Activated naive CD8-positive, alpha-beta T cell treated with anti-CD3 and anti-CD28 coated beads for 36 hours (primary cell): ENCODE measurements around the gene TACR1. TPM values are rescaled to one million over a fixed set of nuclear protein-coding genes. Genes with fewer than 3 reads are reported as not detected.
A peak's percentile ranks its signal among the peaks of the same experiment; 100 is the strongest.
"Not testable (repeated sequence)": the region's sequence is repeated elsewhere in the genome, so short reads cannot be mapped to it uniquely, and the experiment has no call there.

Experiments
- DNase-seq: peaks from one replicate; pipeline ENCODE4 v3.0.0; 2021
- H3K27ac Mint-ChIP-seq: one replicate; pipeline ENCODE4 v1.8.0; 2022; ENCODE audit warnings: mild to moderate bottlenecking, moderate library complexity, mixed read lengths
- H3K27me3 Mint-ChIP-seq: one replicate; pipeline ENCODE4 v1.8.0; 2022; ENCODE audit warnings: mild to moderate bottlenecking, mixed read lengths
- H3K36me3 Mint-ChIP-seq: one replicate; pipeline ENCODE4 v1.8.0; 2021; ENCODE audit warnings: mild to moderate bottlenecking, mixed read lengths
- H3K4me1 Mint-ChIP-seq: one replicate; pipeline ENCODE4 v1.8.0; 2021; ENCODE audit warnings: mixed read lengths
- H3K4me3 Mint-ChIP-seq: one replicate; pipeline ENCODE4 v1.8.0; 2022; ENCODE audit warnings: mild to moderate bottlenecking, moderate library complexity, mixed read lengths
- H3K9me3 Mint-ChIP-seq: one replicate; pipeline ENCODE4 v1.8.0; 2022; ENCODE audit warnings: mixed read lengths
- total RNA-seq, 2 experiments: library from RNA; stranded (reverse); gene quantifications; one replicate each; pipeline ENCODE4 v1.2.3, GENCODE V29; 2021

TACR1 gene
- total RNA-seq = not detected

DNA sequence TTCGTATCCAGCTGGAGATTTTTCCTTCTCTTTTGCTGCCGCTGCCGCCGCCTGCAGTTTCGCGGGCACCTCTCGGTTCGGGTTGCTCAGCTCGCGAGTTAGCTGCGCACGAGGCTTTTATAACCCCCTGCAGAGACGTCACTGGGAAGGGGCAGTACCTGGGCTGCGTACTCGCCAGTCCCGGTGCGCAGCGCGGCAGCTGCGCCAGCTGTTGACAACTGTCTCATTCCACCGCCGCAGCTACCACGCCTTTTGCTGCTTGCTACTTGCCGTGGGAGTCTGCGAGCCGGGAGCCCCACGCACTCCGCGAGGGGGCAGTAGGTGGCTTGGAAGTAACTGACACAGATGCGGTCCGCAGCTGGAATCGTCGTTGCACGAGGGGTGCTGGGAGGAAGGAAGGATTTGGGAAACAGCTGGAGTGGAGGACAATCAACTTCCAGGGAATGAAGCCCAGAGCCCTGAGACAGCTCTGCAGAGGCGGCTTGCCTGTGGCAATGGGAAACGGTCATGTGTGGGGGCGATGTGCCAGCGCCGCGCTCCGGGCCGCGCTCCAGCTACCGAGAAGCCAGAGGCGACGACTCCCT lies at the start of gene TACR1:
Gene TACR1, minus strand, starts transcription at position 93 of the 584 bp plus-strand sequence. CDS start 586 bp downstream, outside the sequence.
- peak within 1 kb of the TSS; percentile 74 for H3K4me3 Mint-ChIP-seq
- DNase-seq = peak; percentile 65
- H3K27ac Mint-ChIP-seq = no peak within 1 kb of the TSS
- peaks cover 6% of the 10 kb centered on the region for H3K4me1 Mint-ChIP-seq
- H3K9me3 Mint-ChIP-seq = no peaks in the 10 kb centered on the region
- no peaks in the 10 kb centered on the region for H3K36me3 Mint-ChIP-seq
- H3K27me3 Mint-ChIP-seq = peaks cover 81% of the 10 kb centered on the region

- not testable (repeated sequence) for H3K27me3 Mint-ChIP-seq, H3K36me3 Mint-ChIP-seq, H3K4me3 Mint-ChIP-seq, DNase-seq, H3K27ac Mint-ChIP-seq, H3K4me1 Mint-ChIP-seq
- peaks cover 41% of the 10 kb centered on the region for H3K9me3 Mint-ChIP-seq
Measured at GRCh38 chr2:75248581-75248980, 49.3 kb upstream of the TACR1 start.

DNA sequence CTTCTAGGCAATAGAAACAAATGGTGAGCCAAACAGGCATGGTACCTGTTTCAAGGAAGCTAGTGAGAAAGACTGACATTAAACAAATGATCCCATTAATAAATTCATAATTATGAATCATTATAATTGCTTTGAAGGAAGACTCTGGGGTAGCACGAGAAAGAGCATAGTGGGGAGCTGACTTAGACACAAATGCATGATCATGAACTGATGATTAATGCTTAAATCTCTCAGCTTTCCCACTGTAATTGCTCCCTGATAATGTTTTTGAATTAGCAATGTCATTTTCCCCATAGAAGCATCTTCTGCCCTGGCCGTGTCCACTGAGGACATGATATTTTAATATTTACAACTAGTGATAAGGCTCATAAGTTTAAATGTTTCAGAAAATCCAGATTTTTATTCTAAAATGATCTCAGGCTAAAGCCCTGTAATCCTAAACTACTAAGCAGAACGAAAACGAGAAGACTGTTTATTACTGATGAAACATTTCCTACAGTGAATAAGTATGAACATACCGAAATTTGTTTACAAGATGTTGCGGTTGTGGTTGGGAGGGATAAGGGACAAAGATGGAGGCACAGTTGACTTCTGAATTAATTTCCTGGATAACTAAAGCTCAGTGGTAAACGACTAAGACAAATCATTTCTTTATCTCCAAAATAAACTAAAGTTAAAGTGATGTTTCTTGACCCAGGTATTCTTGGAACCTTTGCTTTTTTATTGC lies 47.3 kb upstream of the TACR1 start:
- Mint-ChIP-seq H3K4me1 (no peaks in the 10 kb centered on the region), H3K27ac (no peak overlapping the region), H3K9me3 (peaks cover 33% of the 10 kb centered on the region), H3K27me3 (no peaks in the 10 kb centered on the region), H3K4me3 (no peak overlapping the region), H3K36me3 (no peaks in the 10 kb centered on the region)
- no peak for DNase-seq

DNA sequence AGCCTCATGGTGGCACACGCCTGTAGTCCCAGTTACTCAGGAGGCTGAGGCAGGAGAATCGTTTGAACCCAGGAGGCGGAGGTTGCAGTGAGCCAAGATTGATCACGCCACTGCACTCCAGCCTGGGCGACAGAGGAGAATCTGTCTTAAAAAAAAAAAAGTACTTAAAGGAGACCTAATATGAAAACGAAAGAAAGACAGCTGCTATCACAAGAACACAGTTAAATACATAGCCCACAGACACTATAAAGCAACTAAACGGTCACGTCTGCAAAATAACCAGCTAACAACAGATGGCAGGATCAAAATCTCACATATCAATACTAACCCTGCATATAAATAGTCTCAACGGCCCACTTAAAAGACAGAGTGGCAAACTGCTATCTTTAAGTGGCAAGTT lies 43.9 kb upstream of the TACR1 start:
- H3K4me1 Mint-ChIP-seq = no peaks in the 10 kb centered on the region
- no peaks in the 10 kb centered on the region for H3K27me3 Mint-ChIP-seq
- peaks cover 26% of the 10 kb centered on the region for H3K9me3 Mint-ChIP-seq
- H3K27ac Mint-ChIP-seq = no peak overlapping the region
- no peaks in the 10 kb centered on the region for H3K36me3 Mint-ChIP-seq
- no peak for DNase-seq
- H3K4me3 Mint-ChIP-seq = no peak overlapping the region

DNA sequence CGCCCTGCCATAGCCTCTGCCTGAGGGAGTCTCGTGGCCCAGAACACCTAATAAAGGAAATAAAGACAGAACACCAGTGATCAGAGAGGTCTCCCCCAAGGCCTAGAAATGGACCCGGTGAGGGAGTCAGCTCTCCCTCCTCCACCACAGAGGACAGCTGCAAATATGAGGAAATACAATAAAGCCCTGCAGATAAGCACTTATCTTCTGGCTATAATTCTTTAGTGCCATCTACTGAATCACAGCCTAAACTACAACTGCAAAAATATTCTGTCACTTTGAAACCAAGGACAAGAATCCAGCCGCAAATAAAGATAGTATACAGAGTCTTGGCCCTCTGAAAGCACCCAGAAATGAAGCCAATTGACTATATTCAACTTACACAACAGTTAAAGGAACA lies 42.4 kb upstream of the TACR1 start:
- Mint-ChIP-seq H3K4me3 (no peak overlapping the region), H3K36me3 (no peaks in the 10 kb centered on the region), H3K4me1 (no peaks in the 10 kb centered on the region), H3K27me3 (no peaks in the 10 kb centered on the region), H3K27ac (no peak overlapping the region), H3K9me3 (peaks cover 21% of the 10 kb centered on the region)
- no peak for DNase-seq

- Mint-ChIP-seq H3K4me1 (no peaks in the 10 kb centered on the region), H3K27me3 (no peaks in the 10 kb centered on the region), H3K9me3 (peaks cover 24% of the 10 kb centered on the region), H3K27ac (no peak overlapping the region), H3K4me3 (no peak overlapping the region), H3K36me3 (no peaks in the 10 kb centered on the region)
- no peak for DNase-seq
Measured at GRCh38 chr2:75238670-75239330, 39.5 kb upstream of the TACR1 start.

DNA sequence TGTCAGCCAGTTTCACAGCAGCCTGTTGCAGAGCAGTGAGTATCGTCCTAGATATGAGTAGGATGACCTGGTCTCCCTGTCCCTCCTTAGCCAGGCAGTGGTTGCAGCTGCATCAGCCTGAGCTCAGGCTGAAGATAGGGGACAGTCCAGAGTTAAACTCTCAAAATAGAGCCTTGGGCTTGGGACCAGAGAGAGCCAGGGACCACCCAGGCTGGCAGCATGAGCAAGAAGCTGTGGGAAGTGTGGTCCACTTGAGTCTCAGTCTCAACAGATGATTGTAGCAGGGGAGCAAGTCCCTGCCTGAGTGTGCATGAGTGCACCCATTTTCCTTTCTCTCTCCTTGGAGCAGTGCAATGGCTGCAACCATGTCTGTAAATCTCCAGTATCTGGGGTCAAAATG lies 38.0 kb upstream of the TACR1 start:
- peaks cover 27% of the 10 kb centered on the region for H3K9me3 Mint-ChIP-seq
- no peak for DNase-seq
- H3K36me3 Mint-ChIP-seq = peaks cover 1% of the 10 kb centered on the region
- no peak overlapping the region for H3K27ac Mint-ChIP-seq
- no peak overlapping the region for H3K4me3 Mint-ChIP-seq
- H3K4me1 Mint-ChIP-seq = no peaks in the 10 kb centered on the region
- H3K27me3 Mint-ChIP-seq = no peaks in the 10 kb centered on the region

GRCh38 chr2:75233965-75234364 lies 34.6 kb upstream of the TACR1 start:
- H3K4me3 Mint-ChIP-seq = no peak overlapping the region

DNA sequence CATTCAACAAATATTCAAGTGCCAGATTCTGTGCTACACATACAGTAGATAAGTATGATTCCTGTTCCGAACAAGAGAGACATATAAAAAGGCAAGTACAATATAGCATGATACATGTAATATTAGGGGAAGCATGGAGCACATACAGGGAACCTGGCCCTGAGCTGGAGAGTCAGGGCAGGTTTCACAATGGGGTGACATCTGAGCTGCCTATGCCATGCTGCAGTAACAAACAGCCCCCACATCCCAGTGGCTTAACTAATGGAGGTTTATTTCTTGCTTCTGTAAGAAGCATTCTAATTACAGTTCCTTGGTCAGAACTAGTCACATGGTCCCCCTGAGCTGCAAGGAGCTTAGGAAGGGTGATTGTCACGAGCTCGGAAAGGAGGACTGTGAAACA lies 27.3 kb upstream of the TACR1 start:
- Mint-ChIP-seq H3K4me3 (no peak overlapping the region), H3K36me3 (peaks cover 2% of the 10 kb centered on the region), H3K9me3 (peaks cover 2% of the 10 kb centered on the region), H3K4me1 (no peaks in the 10 kb centered on the region), H3K27ac (no peak overlapping the region), H3K27me3 (no peaks in the 10 kb centered on the region)
- DNase-seq = no peak

More at GRCh38 chr2:75233965-75234364, 34.6 kb upstream of the TACR1 start:
- Mint-ChIP-seq H3K36me3 (peaks cover 4% of the 10 kb centered on the region), H3K27ac (no peak overlapping the region), H3K4me1 (no peaks in the 10 kb centered on the region), H3K27me3 (no peaks in the 10 kb centered on the region), H3K9me3 (peaks cover 25% of the 10 kb centered on the region)
- DNase-seq = no peak

- peaks cover 2% of the 10 kb centered on the region for H3K36me3 Mint-ChIP-seq
- no peak for DNase-seq
- H3K9me3 Mint-ChIP-seq = peaks cover 2% of the 10 kb centered on the region
- no peak overlapping the region for H3K27ac Mint-ChIP-seq
- no peak overlapping the region for H3K4me3 Mint-ChIP-seq
- no peaks in the 10 kb centered on the region for H3K27me3 Mint-ChIP-seq
- no peaks in the 10 kb centered on the region for H3K4me1 Mint-ChIP-seq
Measured at GRCh38 chr2:75226099-75226498, 26.8 kb upstream of the TACR1 start.

GRCh38 chr2:75224636-75225094 lies 25.3 kb upstream of the TACR1 start:
- no peaks in the 10 kb centered on the region for H3K4me1 Mint-ChIP-seq
- peaks cover 6% of the 10 kb centered on the region for H3K9me3 Mint-ChIP-seq
- H3K36me3 Mint-ChIP-seq = peaks cover 2% of the 10 kb centered on the region
- no peak overlapping the region for H3K27ac Mint-ChIP-seq
- H3K4me3 Mint-ChIP-seq = no peak overlapping the region
- no peak for DNase-seq
- H3K27me3 Mint-ChIP-seq = no peaks in the 10 kb centered on the region

- Mint-ChIP-seq H3K27me3 (peaks cover 3% of the 10 kb centered on the region), H3K36me3 (no peaks in the 10 kb centered on the region), H3K9me3 (peaks cover 6% of the 10 kb centered on the region), H3K4me3 (no peak overlapping the region), H3K27ac (no peak overlapping the region), H3K4me1 (no peaks in the 10 kb centered on the region)
- no peak for DNase-seq
Measured at GRCh38 chr2:75222527-75222926, 23.2 kb upstream of the TACR1 start.

- no peaks in the 10 kb centered on the region for H3K4me1 Mint-ChIP-seq
- no peak overlapping the region for H3K27ac Mint-ChIP-seq
- no peaks in the 10 kb centered on the region for H3K36me3 Mint-ChIP-seq
Measured at GRCh38 chr2:75221862-75222261, 22.5 kb upstream of the TACR1 start.

DNA sequence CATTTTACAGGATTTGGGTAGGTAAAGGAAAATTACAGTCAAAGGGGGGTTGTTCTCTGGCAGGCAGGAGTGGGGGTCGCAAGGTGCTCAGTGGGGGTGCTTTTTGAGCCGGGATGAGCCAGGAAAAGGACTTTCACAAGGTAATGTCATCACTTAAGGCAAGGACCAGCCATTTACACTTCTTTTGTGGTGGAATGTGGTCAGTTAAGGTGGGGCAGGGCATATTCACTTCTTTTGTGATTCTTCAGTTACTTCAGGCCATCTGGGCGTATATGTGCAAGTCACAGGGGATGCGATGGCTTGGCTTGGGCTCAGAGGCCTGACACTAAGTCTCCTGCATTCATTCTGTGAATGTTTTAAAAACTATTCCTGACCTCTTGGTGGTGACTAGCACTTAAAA lies 19.9 kb upstream of the TACR1 start:
- H3K36me3 Mint-ChIP-seq, H3K4me1 Mint-ChIP-seq, H3K27me3 Mint-ChIP-seq: not testable (repeated sequence)

More at GRCh38 chr2:75221862-75222261, 22.5 kb upstream of the TACR1 start:
- peaks cover 5% of the 10 kb centered on the region for H3K27me3 Mint-ChIP-seq
- no peak for DNase-seq
- no peak overlapping the region for H3K4me3 Mint-ChIP-seq
- peaks cover 6% of the 10 kb centered on the region for H3K9me3 Mint-ChIP-seq

DNA sequence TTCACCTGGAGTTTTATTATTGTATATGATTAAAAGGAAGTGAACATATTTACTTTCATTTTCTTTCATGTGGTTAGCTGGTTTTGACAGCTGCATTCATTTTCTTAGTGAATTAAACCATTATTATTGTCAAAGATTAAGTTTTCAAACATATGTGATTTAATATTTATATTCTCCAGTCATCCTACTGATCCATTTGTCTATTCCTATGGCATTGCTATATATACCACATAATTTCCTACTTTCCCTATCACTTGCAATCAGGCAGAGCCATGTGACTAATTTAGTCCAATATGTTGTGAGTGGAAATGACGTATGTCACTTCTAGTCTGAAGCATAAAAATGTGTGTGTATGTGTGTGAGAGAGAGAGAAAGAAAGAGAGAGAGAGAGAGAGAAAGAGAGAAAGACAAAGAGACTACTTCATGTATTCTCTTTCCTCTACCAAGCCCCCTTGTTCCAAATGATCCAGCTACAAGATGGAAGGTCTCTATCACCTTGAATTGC lies 12.0 kb upstream of the TACR1 start:
- DNase-seq = no peak
- peaks cover 4% of the 10 kb centered on the region for H3K4me1 Mint-ChIP-seq
- no peak overlapping the region for H3K4me3 Mint-ChIP-seq
- H3K27ac Mint-ChIP-seq = no peak overlapping the region
- no peaks in the 10 kb centered on the region for H3K36me3 Mint-ChIP-seq
- peaks cover 2% of the 10 kb centered on the region for H3K27me3 Mint-ChIP-seq
- H3K9me3 Mint-ChIP-seq = peaks cover 8% of the 10 kb centered on the region

More for the DNA sequence above, 19.9 kb upstream of the TACR1 start:
- not testable (repeated sequence) for DNase-seq, H3K4me3 Mint-ChIP-seq, H3K9me3 Mint-ChIP-seq, H3K27ac Mint-ChIP-seq
